Inflammatory macrophage (primary cell): ENCODE data around the gene STARD8.
A peak's percentile ranks its signal among the peaks of the same experiment; 100 is the strongest.
"Not testable (repeated sequence)": the region's sequence is repeated elsewhere in the genome, so short reads cannot be mapped to it uniquely, and the experiment has no call there.

Experiments used
- DNase-seq, 2 donors: peaks; one replicate each; pipeline ENCODE4 v3.0.0-alpha.2; 2020 to 2022
- total RNA-seq, 18 experiments: gene quantifications; one replicate each; lab custom pipeline; 2026; ENCODE audit warnings: mixed read lengths in 6 of 18, inconsistent platforms in 2 of 18; lab: John Stamatoyannopoulos, UW

Gene STARD8
- 58.5 to 146 (median 101) reads per million in 18 experiments for total RNA-seq

- DNase-seq: peak in 1 of 2 donors; percentile 2
These were observed at the start of gene STARD8 for GRCh38 chrX:68647156-68647957. Gene STARD8 (plus strand): TSS chrX:68647666. CDS start chrX:68647883, 217 bp downstream.

- DNase-seq: peak; percentile 7 to 49
These were observed 48.6 kb upstream of the STARD8 start for GRCh38 chrX:68598841-68599240.

- DNase-seq: peak; percentile 9 to 11
These were observed 48.0 kb upstream of the STARD8 start for GRCh38 chrX:68599256-68600152.

GRCh38 chrX:68604216-68604615 lies 43.2 kb upstream of the STARD8 start:
- not testable (repeated sequence) for DNase-seq

GRCh38 chrX:68614733-68615132 lies 32.7 kb upstream of the STARD8 start:
- DNase-seq: not testable (repeated sequence)

- DNase-seq: no peak
These were observed 19.5 kb upstream of the STARD8 start for GRCh38 chrX:68627986-68628385.

- not testable (repeated sequence) for DNase-seq
These were observed 17.5 kb upstream of the STARD8 start for GRCh38 chrX:68629936-68630335.

- no peak for DNase-seq
These were observed 16.1 kb upstream of the STARD8 start for GRCh38 chrX:68631336-68631735.

- no peak for DNase-seq
These were observed 15.0 kb upstream of the STARD8 start for GRCh38 chrX:68632491-68632890.

GRCh38 chrX:68633981-68634380 lies 13.5 kb upstream of the STARD8 start:
- DNase-seq: no peak

- DNase-seq: no peak
These were observed 12.7 kb upstream of the STARD8 start for GRCh38 chrX:68634649-68635227.

- DNase-seq: no peak
These were observed 6.8 kb upstream of the STARD8 start for GRCh38 chrX:68640661-68641060.

GRCh38 chrX:68644861-68645260 lies 2.6 kb upstream of the STARD8 start:
- peak; percentile 37 to 43 for DNase-seq

GRCh38 chrX:68646421-68646820 lies 1.0 kb upstream of the STARD8 start:
- no peak for DNase-seq

- DNase-seq: no peak
These were observed 1.5 kb downstream of the STARD8 start for GRCh38 chrX:68648960-68649359.

GRCh38 chrX:68650491-68650890 lies 3.0 kb downstream of the STARD8 start:
- no peak for DNase-seq

- no peak for DNase-seq
These were observed 3.6 kb downstream of the STARD8 start for GRCh38 chrX:68651110-68651509.

- DNase-seq: no peak
These were observed 5.1 kb downstream of the STARD8 start for GRCh38 chrX:68652326-68653170.

- DNase-seq: no peak
These were observed 7.2 kb downstream of the STARD8 start for GRCh38 chrX:68654693-68655092.

GRCh38 chrX:68656473-68656872 lies 9.0 kb downstream of the STARD8 start:
- DNase-seq: not testable (repeated sequence)

GRCh38 chrX:68658530-68658929 lies 11.1 kb downstream of the STARD8 start:
- DNase-seq: no peak

GRCh38 chrX:68659385-68659784 lies 11.9 kb downstream of the STARD8 start:
- DNase-seq: no peak
